Raji (cell line): ENCODE data around the gene OPTC.

Experiments
- POLR2A ChIP-seq: IDR thresholded peaks from 2 replicates; pipeline ENCODE4 v1.6.1; 2011; ENCODE audit warnings: low read depth, low read length, control low read depth; ENCODE audit not compliant: insufficient read depth

Gene OPTC

GRCh38 chr1:203531063-203531462 is 37.1 kb downstream of the OPTC start:
- TF ChIP-seq POLR2A, result no peak

GRCh38 chr1:203534012-203534411 is 40.1 kb downstream of the OPTC start:
- TF ChIP-seq POLR2A, result no peak

DNA sequence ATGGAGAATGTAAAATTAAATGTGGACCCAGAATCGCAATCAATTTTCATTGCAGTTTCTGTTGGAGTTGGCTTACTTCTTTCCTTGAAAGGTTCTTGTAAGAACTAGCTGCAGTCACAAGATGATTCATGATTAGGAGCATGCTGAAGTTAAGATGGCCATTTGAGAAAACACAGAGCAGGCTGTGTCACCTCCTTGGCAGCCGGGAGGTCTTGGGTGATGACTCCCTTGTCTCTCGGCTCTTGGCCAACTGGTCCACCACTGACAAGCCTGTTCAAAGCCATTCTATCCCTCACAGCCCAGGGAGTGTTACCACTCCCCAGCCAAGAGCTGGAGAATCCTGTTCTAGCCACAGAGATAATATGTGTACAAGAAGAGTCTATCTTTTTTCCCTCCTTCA is 40.6 kb downstream of the OPTC start:
- TF ChIP-seq POLR2A, result no peak

DNA sequence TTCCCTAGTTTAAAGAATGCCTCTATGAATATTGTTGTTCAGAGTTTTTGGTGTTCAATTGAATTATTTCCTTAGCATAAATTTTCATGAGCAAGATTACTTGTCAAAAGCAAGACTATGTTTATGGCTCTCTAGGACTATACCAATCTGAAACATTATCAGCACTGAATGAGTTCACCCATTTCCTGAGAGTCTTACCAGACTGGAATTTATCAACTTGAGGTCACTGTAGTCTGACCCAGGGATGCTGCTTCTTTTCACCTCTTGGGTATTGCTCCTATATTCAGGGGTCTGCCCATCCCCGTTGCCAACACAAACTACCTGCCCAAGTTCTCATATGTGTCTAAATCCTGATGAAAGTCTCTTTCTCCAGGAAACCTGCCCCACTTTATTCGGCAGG is 42.6 kb downstream of the OPTC start:
- no peak for TF ChIP-seq POLR2A

- no peak for TF ChIP-seq POLR2A
Observed at GRCh38 chr1:203536980-203537455, 43.1 kb downstream of the OPTC start.

GRCh38 chr1:203537806-203538464 is 44.0 kb downstream of the OPTC start:
- TF ChIP-seq POLR2A, result no peak

- TF ChIP-seq POLR2A, result no peak
Observed at GRCh38 chr1:203538726-203539125, 44.8 kb downstream of the OPTC start.

- no peak for TF ChIP-seq POLR2A
Observed at GRCh38 chr1:203539831-203540546, 46.0 kb downstream of the OPTC start.

- TF ChIP-seq POLR2A, result no peak
Observed at GRCh38 chr1:203544485-203544884, 50.5 kb downstream of the OPTC start.

GRCh38 chr1:203544978-203545816 is 51.2 kb downstream of the OPTC start:
- TF ChIP-seq POLR2A, result no peak

DNA sequence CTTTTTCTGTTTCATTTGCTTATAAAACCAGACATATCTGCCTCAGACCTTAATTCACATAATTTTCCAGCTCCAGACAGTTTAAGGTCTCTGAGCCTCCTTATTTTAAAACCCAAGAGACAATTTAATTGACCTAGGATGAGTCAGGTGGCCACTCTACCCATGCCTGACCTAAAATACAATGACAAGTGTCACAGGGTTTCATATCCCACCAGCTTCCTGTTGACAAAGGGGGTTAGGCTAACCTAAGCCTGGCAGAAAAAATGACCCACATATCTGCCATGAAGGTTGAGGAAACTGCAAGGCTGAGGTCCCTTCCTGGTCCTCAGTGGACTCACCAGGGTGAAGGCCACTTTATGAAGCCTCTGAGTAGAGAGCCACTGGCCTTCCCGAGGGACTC is 52.3 kb downstream of the OPTC start:
- TF ChIP-seq POLR2A, result no peak

DNA sequence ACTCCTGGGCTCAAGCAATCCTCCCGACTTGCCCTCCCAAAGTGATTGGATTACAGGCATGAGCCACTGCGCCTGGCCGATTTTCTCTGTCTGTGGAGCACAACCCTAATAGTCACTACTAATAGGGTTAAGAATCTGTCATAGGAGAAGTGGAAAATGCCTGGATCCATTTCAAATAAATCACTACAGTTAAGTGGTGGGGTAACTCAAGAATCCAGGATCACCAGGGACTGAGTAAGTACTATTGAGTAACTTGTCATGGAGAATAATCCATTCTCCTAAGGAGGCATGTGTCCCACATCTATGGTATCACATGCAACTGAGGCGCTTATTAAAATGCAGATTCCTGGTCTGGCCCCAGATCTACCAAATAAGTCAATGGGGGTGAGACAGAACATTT is 53.2 kb downstream of the OPTC start:
- TF ChIP-seq POLR2A, result no peak

DNA sequence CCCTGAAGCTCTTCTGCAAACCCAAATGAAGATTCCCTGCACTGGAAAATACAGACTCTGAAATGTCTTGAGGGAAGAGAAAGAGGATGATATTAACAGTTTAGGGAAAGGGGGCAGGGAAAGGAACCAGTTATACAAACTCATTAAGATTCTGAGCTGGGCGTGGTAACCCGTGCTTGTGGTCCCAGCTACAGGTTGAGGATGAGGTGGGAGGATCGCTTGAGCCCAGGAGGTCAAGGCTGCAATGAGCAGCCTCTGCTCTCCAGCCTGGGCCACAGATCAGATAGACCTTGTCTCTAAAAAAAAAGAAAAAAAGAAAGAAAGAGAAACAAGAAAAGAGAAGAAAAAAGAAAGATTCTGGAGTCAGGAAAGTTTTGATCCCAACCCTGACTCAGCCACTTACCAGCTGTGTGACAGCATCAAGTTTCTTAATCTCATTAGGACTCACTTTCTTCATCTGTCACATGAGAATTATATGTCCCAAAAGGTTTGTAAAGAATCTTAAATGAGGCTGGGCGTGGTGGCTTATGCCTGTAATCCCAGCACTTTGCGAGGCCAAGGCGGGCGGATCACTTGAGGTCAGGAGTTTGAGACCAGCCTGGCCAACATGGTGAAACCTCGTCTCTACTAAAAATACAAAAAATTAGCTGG is 53.9 kb downstream of the OPTC start:
- no peak for TF ChIP-seq POLR2A

DNA sequence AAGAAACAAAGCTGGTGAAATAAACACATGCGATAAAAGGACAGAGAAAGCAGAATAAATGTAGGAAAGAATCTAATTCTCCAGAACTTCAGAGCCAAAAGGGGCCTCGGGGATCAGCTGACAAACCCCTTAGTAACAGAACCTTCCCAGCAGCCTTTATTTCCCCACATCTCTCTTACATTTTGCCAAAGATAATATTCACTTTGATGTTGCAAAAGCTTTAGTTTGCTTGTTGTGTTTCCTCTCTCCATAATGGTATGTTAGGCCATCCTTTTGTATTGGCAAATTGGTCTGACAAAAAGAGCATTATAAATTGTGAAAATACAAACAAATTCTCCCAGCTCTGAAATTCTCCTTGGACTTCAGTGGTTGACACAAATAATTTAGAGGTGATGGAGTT is 54.9 kb downstream of the OPTC start:
- no peak for TF ChIP-seq POLR2A

- TF ChIP-seq POLR2A, result no peak
Observed at GRCh38 chr1:203549309-203549708, 55.4 kb downstream of the OPTC start.
